Measurements from ENCODE around the gene SSH2.

DNA sequence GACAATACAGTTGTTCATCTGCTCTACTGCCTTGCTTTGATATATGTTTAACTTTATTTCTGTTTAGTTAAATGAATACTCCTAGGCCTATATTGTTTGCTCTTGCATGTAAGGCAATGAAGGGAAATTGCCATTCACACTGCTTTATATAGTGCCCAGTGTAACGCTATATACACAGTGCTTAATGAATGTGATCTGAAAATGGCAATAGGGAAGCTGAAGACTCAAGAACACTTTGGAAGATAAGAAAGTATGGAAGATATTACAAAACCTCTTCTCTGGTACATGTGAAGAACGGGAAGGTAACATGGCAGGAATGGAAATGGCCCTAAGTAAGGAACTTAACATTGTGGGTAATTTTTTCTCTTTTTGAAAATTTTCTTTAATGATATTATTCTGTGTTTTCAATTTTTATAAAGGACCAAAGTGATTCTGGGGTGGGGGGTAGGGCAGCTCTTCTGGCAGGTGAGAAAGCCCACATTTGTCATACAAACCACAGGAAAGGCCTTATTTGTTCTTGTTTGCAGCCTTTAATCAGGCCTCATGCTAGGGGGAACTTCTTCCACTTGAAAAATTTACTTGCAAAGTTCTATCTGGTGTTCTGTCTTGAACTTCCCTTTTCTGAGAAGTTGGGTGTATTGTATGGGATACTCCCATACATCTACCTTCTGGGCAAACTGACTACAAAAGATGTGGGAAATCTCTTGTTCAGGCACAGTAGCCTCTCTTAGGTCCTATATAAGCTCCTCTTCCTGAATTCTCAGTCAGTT is 206.6 kb downstream of the SSH2 start:
- TF ChIP-seq, protein P1, sequence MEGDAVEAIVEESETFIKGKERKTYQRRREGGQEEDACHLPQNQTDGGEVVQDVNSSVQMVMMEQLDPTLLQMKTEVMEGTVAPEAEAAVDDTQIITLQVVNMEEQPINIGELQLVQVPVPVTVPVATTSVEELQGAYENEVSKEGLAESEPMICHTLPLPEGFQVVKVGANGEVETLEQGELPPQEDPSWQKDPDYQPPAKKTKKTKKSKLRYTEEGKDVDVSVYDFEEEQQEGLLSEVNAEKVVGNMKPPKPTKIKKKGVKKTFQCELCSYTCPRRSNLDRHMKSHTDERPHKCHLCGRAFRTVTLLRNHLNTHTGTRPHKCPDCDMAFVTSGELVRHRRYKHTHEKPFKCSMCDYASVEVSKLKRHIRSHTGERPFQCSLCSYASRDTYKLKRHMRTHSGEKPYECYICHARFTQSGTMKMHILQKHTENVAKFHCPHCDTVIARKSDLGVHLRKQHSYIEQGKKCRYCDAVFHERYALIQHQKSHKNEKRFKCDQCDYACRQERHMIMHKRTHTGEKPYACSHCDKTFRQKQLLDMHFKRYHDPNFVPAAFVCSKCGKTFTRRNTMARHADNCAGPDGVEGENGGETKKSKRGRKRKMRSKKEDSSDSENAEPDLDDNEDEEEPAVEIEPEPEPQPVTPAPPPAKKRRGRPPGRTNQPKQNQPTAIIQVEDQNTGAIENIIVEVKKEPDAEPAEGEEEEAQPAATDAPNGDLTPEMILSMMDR (IDR thresholded peaks at IDR 0.05; ENCODE audit: borderline replicate concordance, extremely low read depth, low read length, poor library complexity, severe bottlenecking) = no peak
- no peak for TF ChIP-seq EZH2 (IDR thresholded peaks at IDR 0.05; ENCODE audit: borderline replicate concordance, low read depth, low read length, severe bottlenecking)
